OCI-LY1 (cell line): ENCODE results near the gene BTNL3.

ENCODE experiments used
- CTCF ChIP-seq: fragments of 200-600 bp; sonication (generic), shearing (Covaris generic); IDR thresholded peaks from 2 replicates; pipeline ENCODE4 v1.5.1; 2017; ENCODE audit warnings: mild to moderate bottlenecking, antibody characterized with exemption, low read length, moderate library complexity, mixed read lengths
- EZH2 ChIP-seq: fragments of 200-600 bp; sonication (generic), shearing (Covaris generic); IDR thresholded peaks from 2 replicates; pipeline ENCODE4 v1.8.0; 2017; ENCODE audit warnings: borderline replicate concordance, mixed run types, mild to moderate bottlenecking, antibody characterized with exemption, low read length, moderate library complexity, mixed read lengths

- TF ChIP-seq EZH2 (no peak), CTCF (no peak)
Observed at GRCh38 chr5:181053488-181054121, 65.0 kb downstream of the BTNL3 start.
